Calu3 (cell line): ENCODE data around the gene FERMT3. TPM values are rescaled to one million over a fixed set of nuclear protein-coding genes. Genes with fewer than 3 reads are reported as not detected.
"Not testable (repeated sequence)": the region's sequence is repeated elsewhere in the genome, so short reads cannot be mapped to it uniquely, and the experiment has no call there.

Experiments used
- Bru-seq: library from RNA; stranded (reverse); fragments of 400-500 nt; gene quantifications from one replicate; lab custom pipeline; 2021; lab: Mats Ljungman, UMichigan
- BruChase-seq, 2 experiments: library from RNA; stranded (reverse); fragments of 400-500 nt; gene quantifications; one replicate each; lab custom pipeline; 2021; lab: Mats Ljungman, UMichigan
- BruUV-seq: library from RNA; stranded (reverse); fragments of 400-500 nt; replicated peaks from 2 replicates; lab custom pipeline; 2021; lab: Mats Ljungman, UMichigan
- CTCF ChIA-PET: fragments of 300-600 bp; sonication (Branson Sonifier 250); formaldehyde crosslinking; loops from one replicate; lab custom pipeline; 2022; ENCODE audit warnings: antibody characterized with exemption; lab: Charles Lee
- DNase-seq: peaks from one replicate; pipeline ENCODE4 v3.0.0; 2022
- H3K27ac Mint-ChIP-seq: one replicate; pipeline ENCODE4 v1.8.0; 2022; ENCODE audit warnings: mixed read lengths; ENCODE audit not compliant: unreplicated experiment
- H3K27me3 Mint-ChIP-seq: one replicate; pipeline ENCODE4 v1.8.0; 2022; ENCODE audit warnings: mixed read lengths; ENCODE audit not compliant: unreplicated experiment
- H3K36me3 Mint-ChIP-seq: one replicate; pipeline ENCODE4 v1.8.0; 2022; ENCODE audit warnings: mild to moderate bottlenecking, moderate library complexity, mixed read lengths; ENCODE audit not compliant: insufficient read depth, unreplicated experiment
- H3K4me1 Mint-ChIP-seq: one replicate; pipeline ENCODE4 v1.8.0; 2022; ENCODE audit warnings: mild to moderate bottlenecking, low read depth, mixed read lengths; ENCODE audit not compliant: unreplicated experiment
- H3K4me3 Mint-ChIP-seq: one replicate; pipeline ENCODE4 v1.8.0; 2022; ENCODE audit warnings: mild to moderate bottlenecking, low read depth, moderate library complexity, mixed read lengths; ENCODE audit not compliant: unreplicated experiment
- H3K9me3 Mint-ChIP-seq: one replicate; pipeline ENCODE4 v1.8.0; 2022; ENCODE audit warnings: low read depth, mixed read lengths; ENCODE audit not compliant: unreplicated experiment
- intact Hi-C: fragments of 100-400 bp; cut with micrococcal nuclease; formaldehyde crosslinking; loops from one replicate; pipeline ENCODE4 v1.10.0; 2022; ENCODE audit not compliant: unreplicated experiment
- long read RNA-seq: library from polyadenylated mRNA; stranded (forward); transcript quantifications from one replicate; pipeline ENCODE4 v2.0.0, GENCODE V29; 2022
- total RNA-seq: library from RNA; stranded (reverse); gene quantifications from 2 replicates; pipeline ENCODE4 v1.2.3, GENCODE V29; 2022
- TF ChIP-seq, protein P1 (sequence below): fragments of 200-600 bp; IDR thresholded peaks from one replicate; pipeline ENCODE4 v1.8.0; 2022; ENCODE audit warnings: antibody characterized with exemption; ENCODE audit not compliant: unreplicated experiment

Gene FERMT3
- total RNA-seq (16.6 and 18.6 TPM in 2 replicates), Bru-seq, nascent RNA (percentile 56 among the genes with signal in this experiment), BruChase-seq, experiment 1, labeled RNA remaining after a 6-hour chase (percentile 75 among the genes with signal in this experiment), BruChase-seq, experiment 2, labeled RNA remaining after a 2-hour chase (percentile 80 among the genes with signal in this experiment)
- long read RNA-seq, partial matches to known transcripts: 1 of 4 reads
- long read RNA-seq, other reads (novel, unspliced or antisense): 3 of 4 reads

DNA sequence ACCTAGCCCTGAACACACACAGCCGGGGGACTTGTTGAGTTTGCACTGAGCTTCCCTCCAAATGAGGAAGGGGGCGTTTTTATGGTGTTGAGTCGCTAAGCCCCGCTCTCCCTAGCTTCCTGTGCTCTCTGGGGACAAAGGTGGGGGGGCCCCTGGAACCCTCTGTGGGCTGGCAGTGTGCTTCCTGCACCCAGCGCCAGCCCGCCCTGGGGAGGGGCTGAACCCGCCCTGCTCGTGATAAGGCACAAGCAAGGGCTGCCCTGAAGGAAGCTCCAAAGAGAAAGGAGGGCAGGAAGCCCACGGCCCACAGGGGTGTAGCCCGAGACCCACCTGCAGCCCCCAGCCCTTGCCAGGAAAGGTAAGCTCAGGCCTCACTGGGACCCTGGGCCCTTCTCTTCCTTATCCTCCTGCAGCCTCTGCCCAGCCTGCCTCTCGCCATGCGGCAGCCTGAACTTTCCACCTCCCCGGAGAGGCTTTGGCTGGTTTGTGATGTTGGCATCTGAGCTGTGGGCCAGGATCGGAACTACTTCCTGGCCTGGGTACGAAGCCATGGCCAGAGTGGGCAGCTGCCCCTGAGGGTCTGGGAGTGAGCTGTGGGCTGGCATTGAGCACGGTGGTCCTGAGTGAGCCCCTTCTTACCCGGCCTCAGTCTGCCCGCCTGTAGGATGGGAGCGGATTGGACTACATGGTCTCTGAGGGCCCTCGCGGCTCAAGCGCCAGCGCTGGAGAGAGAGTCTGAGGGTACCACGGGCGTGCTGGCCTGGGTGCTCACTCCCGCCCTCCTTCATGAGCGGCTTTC, at the start of gene FERMT3:
TSS of gene FERMT3 (plus strand) at position 265 of the 799 bp plus-strand sequence. CDS start 644 bp downstream, outside the sequence.
- peaks cover 9% of the 10 kb centered on the region for H3K4me1 Mint-ChIP-seq
- TF ChIP-seq, protein P1, sequence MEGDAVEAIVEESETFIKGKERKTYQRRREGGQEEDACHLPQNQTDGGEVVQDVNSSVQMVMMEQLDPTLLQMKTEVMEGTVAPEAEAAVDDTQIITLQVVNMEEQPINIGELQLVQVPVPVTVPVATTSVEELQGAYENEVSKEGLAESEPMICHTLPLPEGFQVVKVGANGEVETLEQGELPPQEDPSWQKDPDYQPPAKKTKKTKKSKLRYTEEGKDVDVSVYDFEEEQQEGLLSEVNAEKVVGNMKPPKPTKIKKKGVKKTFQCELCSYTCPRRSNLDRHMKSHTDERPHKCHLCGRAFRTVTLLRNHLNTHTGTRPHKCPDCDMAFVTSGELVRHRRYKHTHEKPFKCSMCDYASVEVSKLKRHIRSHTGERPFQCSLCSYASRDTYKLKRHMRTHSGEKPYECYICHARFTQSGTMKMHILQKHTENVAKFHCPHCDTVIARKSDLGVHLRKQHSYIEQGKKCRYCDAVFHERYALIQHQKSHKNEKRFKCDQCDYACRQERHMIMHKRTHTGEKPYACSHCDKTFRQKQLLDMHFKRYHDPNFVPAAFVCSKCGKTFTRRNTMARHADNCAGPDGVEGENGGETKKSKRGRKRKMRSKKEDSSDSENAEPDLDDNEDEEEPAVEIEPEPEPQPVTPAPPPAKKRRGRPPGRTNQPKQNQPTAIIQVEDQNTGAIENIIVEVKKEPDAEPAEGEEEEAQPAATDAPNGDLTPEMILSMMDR: no peak
- intact Hi-C loops: no loop called here
- BruUV-seq: no TSS peak
- H3K27ac Mint-ChIP-seq: no peak within 1 kb of the TSS
- H3K27me3 Mint-ChIP-seq: no peaks in the 10 kb centered on the region
- peaks cover 80% of the 10 kb centered on the region for H3K36me3 Mint-ChIP-seq
- DNase-seq: no peak
- H3K9me3 Mint-ChIP-seq: no peaks in the 10 kb centered on the region
- no peak within 1 kb of the TSS for H3K4me3 Mint-ChIP-seq
- CTCF ChIA-PET: interaction anchor here (0.5 kb wide), 1 partner anchor 923 kb away, joined by 3 read pairs; no protein-coding TSS in a partner anchor

GRCh38 chr11:64157631-64158394, 48.7 kb upstream of the FERMT3 start:
- no peak for DNase-seq
- TF ChIP-seq, protein P1: no peak
- no peaks in the 10 kb centered on the region for H3K27me3 Mint-ChIP-seq
- CTCF ChIA-PET: no interaction called here
- no peaks in the 10 kb centered on the region for H3K9me3 Mint-ChIP-seq
- H3K4me3 Mint-ChIP-seq: no peak overlapping the region
- BruUV-seq: no TSS peak
- no peaks in the 10 kb centered on the region for H3K36me3 Mint-ChIP-seq
- intact Hi-C loops: no loop called here
- H3K27ac Mint-ChIP-seq: no peak overlapping the region
- peaks cover 8% of the 10 kb centered on the region for H3K4me1 Mint-ChIP-seq

DNA sequence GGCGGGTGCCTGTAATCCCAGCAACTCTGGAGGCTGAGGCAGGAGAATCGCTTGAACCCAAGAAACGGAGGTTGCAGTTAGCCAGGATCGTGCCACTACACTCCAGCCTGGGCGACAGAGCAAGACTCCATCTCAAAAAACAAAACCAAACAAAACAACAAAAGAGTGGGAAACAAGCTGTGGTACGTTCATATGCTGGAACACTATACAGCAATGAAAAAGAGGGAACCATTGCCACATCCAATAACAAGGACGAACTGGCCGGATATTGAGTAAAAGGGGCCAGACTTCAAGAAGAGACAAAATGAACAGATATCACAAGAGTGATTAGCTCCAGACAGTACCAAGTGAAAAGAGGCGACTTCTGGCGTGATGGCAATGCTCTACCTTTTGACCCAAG, 45.5 kb upstream of the FERMT3 start:
- peaks cover 6% of the 10 kb centered on the region for H3K4me1 Mint-ChIP-seq
- no peak overlapping the region for H3K4me3 Mint-ChIP-seq
- no peak for DNase-seq
- H3K27me3 Mint-ChIP-seq: no peaks in the 10 kb centered on the region
- no TSS peak for BruUV-seq
- H3K27ac Mint-ChIP-seq: no peak overlapping the region
- TF ChIP-seq, protein P1: no peak
- intact Hi-C loops: no loop called here
- CTCF ChIA-PET: no interaction called here
- H3K36me3 Mint-ChIP-seq: peaks cover 17% of the 10 kb centered on the region
- no peaks in the 10 kb centered on the region for H3K9me3 Mint-ChIP-seq

- H3K9me3 Mint-ChIP-seq, BruUV-seq, H3K4me3 Mint-ChIP-seq, intact Hi-C loops, DNase-seq, H3K27me3 Mint-ChIP-seq, H3K27ac Mint-ChIP-seq: not testable (repeated sequence)
- peaks cover 15% of the 10 kb centered on the region for H3K4me1 Mint-ChIP-seq
- CTCF ChIA-PET: interaction anchor here (0.6 kb wide), 1 partner anchor 22 kb away, joined by 3 read pairs; no protein-coding TSS in a partner anchor
- H3K36me3 Mint-ChIP-seq: peaks cover 26% of the 10 kb centered on the region
These were observed 43.8 kb upstream of the FERMT3 start for GRCh38 chr11:64162769-64163168.
